ENCODE measurements around the gene ANKRD1.

The ANKRD1 gene

DNA sequence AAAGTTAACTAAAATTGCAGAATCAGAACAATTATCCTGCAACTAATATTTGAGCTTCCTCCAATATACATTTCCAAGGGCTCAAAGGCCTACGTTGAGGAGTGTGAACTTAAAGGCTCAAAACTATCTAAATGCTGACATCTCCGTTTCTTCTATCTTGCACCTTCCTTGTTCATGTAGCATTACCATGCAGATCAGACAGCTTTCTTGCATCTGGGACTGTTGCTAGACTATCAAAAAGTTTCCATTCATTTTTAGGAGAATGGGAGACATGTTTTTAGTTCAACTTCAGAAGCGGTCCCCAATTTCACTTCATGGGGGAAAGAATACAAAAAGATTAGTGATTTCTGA is 2.9 kb downstream of the ANKRD1 start:
- TF ChIP-seq, protein P1, sequence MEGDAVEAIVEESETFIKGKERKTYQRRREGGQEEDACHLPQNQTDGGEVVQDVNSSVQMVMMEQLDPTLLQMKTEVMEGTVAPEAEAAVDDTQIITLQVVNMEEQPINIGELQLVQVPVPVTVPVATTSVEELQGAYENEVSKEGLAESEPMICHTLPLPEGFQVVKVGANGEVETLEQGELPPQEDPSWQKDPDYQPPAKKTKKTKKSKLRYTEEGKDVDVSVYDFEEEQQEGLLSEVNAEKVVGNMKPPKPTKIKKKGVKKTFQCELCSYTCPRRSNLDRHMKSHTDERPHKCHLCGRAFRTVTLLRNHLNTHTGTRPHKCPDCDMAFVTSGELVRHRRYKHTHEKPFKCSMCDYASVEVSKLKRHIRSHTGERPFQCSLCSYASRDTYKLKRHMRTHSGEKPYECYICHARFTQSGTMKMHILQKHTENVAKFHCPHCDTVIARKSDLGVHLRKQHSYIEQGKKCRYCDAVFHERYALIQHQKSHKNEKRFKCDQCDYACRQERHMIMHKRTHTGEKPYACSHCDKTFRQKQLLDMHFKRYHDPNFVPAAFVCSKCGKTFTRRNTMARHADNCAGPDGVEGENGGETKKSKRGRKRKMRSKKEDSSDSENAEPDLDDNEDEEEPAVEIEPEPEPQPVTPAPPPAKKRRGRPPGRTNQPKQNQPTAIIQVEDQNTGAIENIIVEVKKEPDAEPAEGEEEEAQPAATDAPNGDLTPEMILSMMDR (IDR thresholded peaks at IDR 0.05; ENCODE audit: low read depth, low read length, missing control alignments) = no peak
- no peak overlapping the region for H3K4me3 ChIP-seq (ENCODE audit: low read depth, low read length)
- in situ Hi-C loops (cut with HindIII; ENCODE audit: low sequenced_read_pairs) = loop anchor here (25.0 kb wide), 1 partner anchor 344 kb away; no protein-coding TSS in a partner anchor
- no peak for DNase-seq (ENCODE audit: low read depth)

DNA sequence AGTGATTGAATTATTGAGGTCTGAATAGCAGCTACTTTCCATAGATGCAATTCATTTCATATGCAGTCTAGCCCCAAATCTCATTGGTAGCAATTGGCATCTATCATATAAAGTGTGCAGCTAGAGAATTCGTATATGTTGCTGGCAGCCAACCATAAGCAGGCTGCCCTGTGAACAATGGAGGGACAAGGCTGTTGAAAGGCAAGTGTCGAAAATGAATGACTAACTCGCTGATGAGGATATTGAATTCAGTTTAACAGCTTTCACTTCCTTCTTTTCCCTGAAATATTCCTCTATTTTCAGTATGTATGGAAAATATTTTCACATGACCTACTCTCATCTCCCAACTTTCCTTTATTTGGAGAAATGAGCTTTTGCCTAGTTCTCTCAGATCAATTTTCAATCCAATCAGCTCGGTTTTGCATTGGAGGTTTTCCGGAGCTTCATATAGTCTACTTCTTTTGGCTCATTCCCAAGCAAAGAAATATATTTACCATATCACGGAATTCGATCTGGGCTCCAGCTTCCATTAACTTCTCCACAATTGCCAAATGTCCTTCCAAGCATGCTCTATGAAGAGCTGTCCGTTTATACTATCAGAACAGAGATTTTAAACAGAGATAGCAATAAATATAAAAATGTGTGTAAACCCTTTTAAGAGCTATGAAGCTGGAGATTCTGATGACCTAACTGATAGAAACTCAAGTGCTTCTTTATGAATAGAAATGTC is 3.5 kb downstream of the ANKRD1 start:
- in situ Hi-C loops (cut with HindIII; ENCODE audit: low sequenced_read_pairs) = loop anchor here (25.0 kb wide), 1 partner anchor 345 kb away; no protein-coding TSS in a partner anchor
- TF ChIP-seq, protein P1 (IDR thresholded peaks at IDR 0.05; ENCODE audit: low read depth, low read length, missing control alignments) = no peak
- no peak overlapping the region for H3K4me3 ChIP-seq (ENCODE audit: low read depth, low read length)
- DNase-seq (ENCODE audit: low read depth) = no peak

DNA sequence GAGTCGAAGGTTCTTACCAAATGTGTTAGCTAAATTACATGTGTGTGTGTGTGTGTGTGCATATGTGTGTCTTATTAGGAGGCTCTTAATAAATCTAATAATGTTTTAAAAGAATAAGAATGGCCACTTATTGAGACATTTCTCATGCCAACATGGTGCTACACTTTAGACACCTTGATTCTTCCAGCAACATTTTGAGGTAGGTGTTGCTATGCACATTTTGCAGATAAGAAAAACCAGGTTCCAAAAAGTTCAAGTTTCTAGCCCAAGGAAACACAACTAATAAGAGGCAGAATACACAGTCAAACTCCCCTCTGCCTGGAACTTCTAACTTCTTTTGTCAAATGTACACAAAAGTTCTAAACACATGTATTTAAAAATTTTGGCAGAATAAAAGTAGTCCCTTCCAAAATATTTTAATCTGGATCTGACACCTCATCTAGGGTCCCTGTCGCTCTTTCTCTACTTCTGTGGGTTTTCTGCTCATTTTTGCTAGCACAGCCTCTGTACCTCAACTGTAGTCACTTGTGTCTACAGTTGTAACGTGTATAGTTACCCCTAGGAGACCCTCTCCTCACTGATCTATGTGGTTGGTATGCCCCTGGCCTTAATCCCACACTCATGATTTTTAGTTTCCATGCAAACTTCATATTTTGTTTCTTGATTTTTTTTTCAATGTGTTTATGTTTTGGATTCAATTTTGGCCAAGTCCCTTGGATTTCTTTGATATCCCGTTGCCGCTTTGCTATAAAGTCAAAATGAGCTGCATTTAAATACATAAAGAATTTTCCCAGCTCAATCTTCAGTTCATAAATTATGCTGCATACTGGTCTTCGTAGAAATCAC is 4.3 kb downstream of the ANKRD1 start:
- in situ Hi-C loops (cut with HindIII; ENCODE audit: low sequenced_read_pairs) = loop anchor here (25.0 kb wide), 1 partner anchor 346 kb away; no protein-coding TSS in a partner anchor
- no peak for DNase-seq (ENCODE audit: low read depth)
- TF ChIP-seq, protein P1 (IDR thresholded peaks at IDR 0.05; ENCODE audit: low read depth, low read length, missing control alignments) = no peak
- H3K4me3 ChIP-seq (ENCODE audit: low read depth, low read length) = no peak overlapping the region

DNA sequence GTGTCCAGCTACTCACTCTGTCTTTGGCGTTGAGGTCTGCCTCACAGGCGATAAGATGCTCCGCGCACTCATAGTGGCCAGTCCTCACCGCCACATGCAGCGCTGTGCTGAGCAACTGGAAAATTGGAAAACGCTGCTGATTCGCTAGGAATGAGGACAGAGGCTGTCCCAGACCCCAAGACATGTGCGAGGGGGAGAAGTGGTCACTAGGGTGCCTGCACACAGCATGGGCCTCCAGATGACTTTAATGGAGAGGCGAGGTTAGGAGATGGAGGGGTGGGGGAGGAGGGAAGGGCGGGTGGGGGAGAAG is 5.2 kb downstream of the ANKRD1 start:
- in situ Hi-C loops (cut with HindIII; ENCODE audit: low sequenced_read_pairs) = loop anchor here (25.0 kb wide), 1 partner anchor 347 kb away; no protein-coding TSS in a partner anchor
- TF ChIP-seq, protein P1 (IDR thresholded peaks at IDR 0.05; ENCODE audit: low read depth, low read length, missing control alignments) = no peak
- no peak for DNase-seq (ENCODE audit: low read depth)
- no peak overlapping the region for H3K4me3 ChIP-seq (ENCODE audit: low read depth, low read length)

DNA sequence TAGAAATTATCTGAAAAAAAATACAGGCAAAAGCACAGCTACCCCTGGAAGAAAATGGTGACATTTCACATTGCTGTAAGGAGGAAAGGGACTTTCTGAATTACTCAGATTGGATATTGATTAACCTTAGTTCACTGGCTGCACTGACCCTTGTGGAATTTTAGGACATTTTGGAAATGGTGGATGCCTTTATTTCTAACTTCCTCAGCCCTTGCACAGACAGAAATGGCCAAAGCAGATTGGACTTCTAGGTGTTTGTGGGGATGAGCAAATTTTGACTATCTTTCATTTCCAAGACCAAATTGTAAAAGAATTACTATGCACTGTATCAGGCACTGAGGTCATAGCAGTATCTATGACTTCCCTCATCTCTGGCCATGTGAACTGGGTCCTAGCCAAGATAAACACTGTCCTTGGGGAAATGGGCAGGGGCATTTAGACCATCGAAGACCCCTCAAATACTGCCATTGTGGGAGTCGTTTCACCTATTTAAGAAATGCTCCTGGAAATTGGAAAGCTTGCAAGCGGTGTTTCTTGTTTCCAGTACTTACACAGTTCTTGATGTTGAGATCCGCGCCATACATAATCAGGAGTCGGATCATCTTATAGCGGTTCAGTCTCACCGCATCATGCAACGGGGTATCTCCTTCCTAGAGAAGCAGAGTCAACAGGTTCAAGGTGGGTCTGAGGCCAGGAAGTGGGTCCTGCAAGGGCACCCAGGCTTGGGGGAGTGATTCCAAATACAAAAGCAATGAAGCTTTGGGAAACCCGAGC is 5.7 kb downstream of the ANKRD1 start:
- in situ Hi-C loops (cut with HindIII; ENCODE audit: low sequenced_read_pairs) = loop anchor here (25.0 kb wide), 1 partner anchor 347 kb away; no protein-coding TSS in a partner anchor
- TF ChIP-seq, protein P1 (IDR thresholded peaks at IDR 0.05; ENCODE audit: low read depth, low read length, missing control alignments) = no peak
- DNase-seq (ENCODE audit: low read depth) = no peak
- H3K4me3 ChIP-seq (ENCODE audit: low read depth, low read length) = no peak overlapping the region

DNA sequence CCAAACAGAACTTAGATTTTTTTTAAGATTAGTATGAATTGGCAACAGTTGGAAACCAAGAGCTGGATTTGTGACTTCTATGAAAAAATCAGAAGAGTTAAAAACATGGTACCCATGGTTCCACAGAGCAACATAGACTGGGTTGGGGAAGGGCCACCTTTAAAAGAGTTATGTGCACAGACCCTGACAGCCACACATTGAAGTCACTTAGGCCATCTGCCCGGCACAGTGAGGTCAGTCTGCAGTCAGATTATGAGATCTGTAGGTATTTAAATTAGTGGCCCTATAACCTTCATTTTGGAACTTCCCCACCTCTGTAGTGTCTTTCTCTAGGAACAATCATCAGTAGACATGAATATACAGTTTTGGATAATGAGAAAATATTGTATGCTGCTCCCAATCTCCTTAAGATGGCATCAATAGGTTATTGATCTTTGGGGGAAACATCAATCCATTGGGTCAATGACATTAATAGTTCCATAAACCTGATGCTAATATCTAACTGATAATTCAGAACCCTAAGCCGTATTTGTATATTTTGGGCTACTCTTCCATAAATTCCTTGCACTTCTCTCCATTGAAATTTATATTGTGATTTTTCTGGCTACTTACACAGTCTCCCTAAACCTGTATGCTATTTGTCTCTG is 7.0 kb downstream of the ANKRD1 start:
- in situ Hi-C loops (cut with HindIII; ENCODE audit: low sequenced_read_pairs) = loop anchor here (25.0 kb wide), 1 partner anchor 348 kb away; no protein-coding TSS in a partner anchor
- TF ChIP-seq, protein P1 (IDR thresholded peaks at IDR 0.05; ENCODE audit: low read depth, low read length, missing control alignments) = no peak
- H3K4me3 ChIP-seq (ENCODE audit: low read depth, low read length) = no peak overlapping the region
- no peak for DNase-seq (ENCODE audit: low read depth)
